Tibial nerve (tissue), 4 donors: ENCODE data around the gene ZNF705A.
"Not testable (repeated sequence)": the region's sequence is repeated elsewhere in the genome, so short reads cannot be mapped to it uniquely, and the experiment has no call there.

Source experiments
- EP300 ChIP-seq, 2 donors: sonication (generic); formaldehyde crosslinking; IDR thresholded peaks; one replicate each; pipeline ENCODE4 v1.6.1; 2017; ENCODE audit warnings: antibody characterized with exemption in 2 of 2, mild to moderate bottlenecking in 1 of 2
- POLR2A ChIP-seq, 2 donors: fragments of 450-650 bp; IDR thresholded peaks; one replicate each; pipeline ENCODE4 v1.6.1; 2017; ENCODE audit warnings: antibody characterized with exemption in 2 of 2, mild to moderate bottlenecking in 2 of 2, moderate library complexity in 2 of 2
- TF ChIP-seq, protein P1 (sequence below), 5 experiments: fragments of 200-600 bp in 3 of 5; fragments of 450-650 bp in 2 of 5; sonication (generic) in 3 of 5; IDR thresholded peaks; one replicate each; pipeline ENCODE4 v1.5.1; 2016 to 2019; ENCODE audit warnings: antibody characterized with exemption in 5 of 5, mild to moderate bottlenecking in 3 of 5, moderate library complexity in 2 of 5

DNA sequence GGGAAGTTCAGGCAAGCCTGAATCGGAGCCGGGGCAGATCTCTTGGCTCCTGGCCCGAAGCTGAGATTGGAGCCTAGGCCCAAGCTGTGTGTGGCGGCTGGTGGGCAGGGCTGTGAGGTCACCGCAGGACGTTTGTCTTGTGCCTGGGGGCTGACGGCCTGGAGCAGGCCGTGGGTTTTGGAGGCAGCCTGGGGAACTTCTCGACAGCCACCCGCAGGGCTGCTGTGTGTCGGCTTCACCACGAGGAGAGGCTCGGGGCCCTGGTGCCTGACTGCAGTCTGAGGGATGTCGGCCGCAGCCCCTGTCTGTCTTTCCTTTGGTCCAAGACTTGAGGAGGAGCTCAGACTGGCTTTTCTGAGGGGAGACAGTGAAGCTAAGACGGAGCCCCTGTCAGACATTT lies 65.5 kb downstream of the ZNF705A start:
- TF ChIP-seq, protein P1, sequence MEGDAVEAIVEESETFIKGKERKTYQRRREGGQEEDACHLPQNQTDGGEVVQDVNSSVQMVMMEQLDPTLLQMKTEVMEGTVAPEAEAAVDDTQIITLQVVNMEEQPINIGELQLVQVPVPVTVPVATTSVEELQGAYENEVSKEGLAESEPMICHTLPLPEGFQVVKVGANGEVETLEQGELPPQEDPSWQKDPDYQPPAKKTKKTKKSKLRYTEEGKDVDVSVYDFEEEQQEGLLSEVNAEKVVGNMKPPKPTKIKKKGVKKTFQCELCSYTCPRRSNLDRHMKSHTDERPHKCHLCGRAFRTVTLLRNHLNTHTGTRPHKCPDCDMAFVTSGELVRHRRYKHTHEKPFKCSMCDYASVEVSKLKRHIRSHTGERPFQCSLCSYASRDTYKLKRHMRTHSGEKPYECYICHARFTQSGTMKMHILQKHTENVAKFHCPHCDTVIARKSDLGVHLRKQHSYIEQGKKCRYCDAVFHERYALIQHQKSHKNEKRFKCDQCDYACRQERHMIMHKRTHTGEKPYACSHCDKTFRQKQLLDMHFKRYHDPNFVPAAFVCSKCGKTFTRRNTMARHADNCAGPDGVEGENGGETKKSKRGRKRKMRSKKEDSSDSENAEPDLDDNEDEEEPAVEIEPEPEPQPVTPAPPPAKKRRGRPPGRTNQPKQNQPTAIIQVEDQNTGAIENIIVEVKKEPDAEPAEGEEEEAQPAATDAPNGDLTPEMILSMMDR (IDR thresholded peaks at IDR 0.05) = not testable (repeated sequence)
- not testable (repeated sequence) for TF ChIP-seq POLR2A, EP300 (IDR thresholded peaks at IDR 0.05)
